Liver (tissue), 9 donors: ENCODE results near the gene NEIL3. TPM values are rescaled to one million over a fixed set of nuclear protein-coding genes. Genes with fewer than 3 reads are reported as not detected.

Source experiments
- DNase-seq: peaks from one replicate; pipeline ENCODE4 v3.0.0-alpha.2; 2017; ENCODE audit warnings: low spot score
- H3K27ac ChIP-seq, 2 donors: one replicate each; pipeline ENCODE4 v1.7.0; 2013; ENCODE audit warnings: inconsistent platforms in 2 of 2, low read length in 2 of 2, control low read depth in 1 of 2, low read depth in 1 of 2, mild to moderate bottlenecking in 1 of 2
- H3K27me3 ChIP-seq, 4 donors: one replicate each; pipeline versions ENCODE4 v1.6.1 to v1.7.0; 2013; ENCODE audit warnings: low read length in 3 of 4, inconsistent platforms in 1 of 4, mild to moderate bottlenecking in 1 of 4, moderate library complexity in 1 of 4; ENCODE audit not compliant: control insufficient read depth in 4 of 4, insufficient read depth in 4 of 4
- H3K36me3 ChIP-seq, 4 donors: one replicate each; pipeline versions ENCODE4 v1.6.1 to v1.7.0; 2013; ENCODE audit warnings: low read length in 3 of 4, mild to moderate bottlenecking in 3 of 4, low read depth in 1 of 4, moderate library complexity in 1 of 4; ENCODE audit not compliant: control insufficient read depth in 4 of 4, insufficient read depth in 3 of 4
- H3K4me1 ChIP-seq, 4 donors: one replicate each; pipeline versions ENCODE4 v1.6.1 to v1.7.0; 2013; ENCODE audit warnings: low read length in 3 of 4, mild to moderate bottlenecking in 3 of 4, moderate library complexity in 1 of 4; ENCODE audit not compliant: control insufficient read depth in 4 of 4, insufficient read depth in 4 of 4
- H3K4me3 ChIP-seq, 3 donors: one replicate each; pipeline versions ENCODE4 v1.6.1 to v1.7.0; 2013; ENCODE audit warnings: low read length in 3 of 3, control low read depth in 1 of 3, low read depth in 1 of 3, mild to moderate bottlenecking in 1 of 3
- H3K9ac ChIP-seq, 2 donors: one replicate each; pipeline ENCODE4 v1.7.0; 2013; ENCODE audit warnings: low read length in 2 of 2, mild to moderate bottlenecking in 2 of 2, moderate library complexity in 2 of 2, control low read depth in 1 of 2, low read depth in 1 of 2
- H3K9me3 ChIP-seq, 4 donors: one replicate each; pipeline versions ENCODE4 v1.6.1 to v1.7.0; 2013; ENCODE audit warnings: low read length in 3 of 4; ENCODE audit not compliant: control insufficient read depth in 4 of 4
- ATF3 ChIP-seq: IDR thresholded peaks from 2 replicates; pipeline ENCODE4 v1.6.1; 2016; ENCODE audit warnings: antibody characterized with exemption
- CTCF ChIP-seq: fragments of 150-350 bp; IDR thresholded peaks from 2 replicates; pipeline ENCODE4 v1.5.1; 2017; ENCODE audit warnings: improper control_type of control experiment, low read depth, low read length; ENCODE audit not compliant: missing input control
- EGR1 ChIP-seq, 2 donors: IDR thresholded peaks; 2 replicates each; pipeline ENCODE4 v1.6.1; 2016 to 2018; ENCODE audit warnings: antibody characterized with exemption in 2 of 2, low read depth in 2 of 2
- FOXA1 ChIP-seq: IDR thresholded peaks from 2 replicates; pipeline ENCODE4 v1.6.1; 2016; ENCODE audit warnings: antibody characterized with exemption
- FOXA2 ChIP-seq: IDR thresholded peaks from 2 replicates; pipeline ENCODE4 v1.6.1; 2016; ENCODE audit warnings: antibody characterized with exemption
- GABPA ChIP-seq, 2 donors: IDR thresholded peaks in 1 of 2; conservative IDR thresholded peaks in 1 of 2; 2 replicates each; pipeline ENCODE4 v1.6.1; 2016; ENCODE audit warnings: antibody characterized with exemption in 2 of 2, mild to moderate bottlenecking in 1 of 2, moderate library complexity in 1 of 2
- HNF4A ChIP-seq, 2 donors: conservative IDR thresholded peaks; 2 replicates each; pipeline ENCODE4 v1.6.1; 2016; ENCODE audit warnings: antibody characterized with exemption in 2 of 2, mild to moderate bottlenecking in 2 of 2
- HNF4G ChIP-seq: IDR thresholded peaks from 2 replicates; pipeline ENCODE4 v1.6.1; 2016; ENCODE audit warnings: antibody characterized with exemption
- JUND ChIP-seq, 2 donors: IDR thresholded peaks; 2 replicates each; pipeline ENCODE4 v1.6.1; 2016; ENCODE audit warnings: antibody characterized with exemption in 2 of 2
- NR2F2 ChIP-seq: IDR thresholded peaks from 2 replicates; pipeline ENCODE4 v1.6.1; 2016; ENCODE audit warnings: antibody characterized with exemption
- RAD21 ChIP-seq, 2 donors: IDR thresholded peaks; 2 replicates each; pipeline ENCODE4 v1.6.1; 2016; ENCODE audit warnings: antibody characterized with exemption in 2 of 2, mild to moderate bottlenecking in 2 of 2
- RXRA ChIP-seq, 2 donors: IDR thresholded peaks; 2 replicates each; pipeline ENCODE4 v1.6.1; 2017 to 2018; ENCODE audit warnings: antibody characterized with exemption in 2 of 2, mild to moderate bottlenecking in 1 of 2
- SP1 ChIP-seq: IDR thresholded peaks from 2 replicates; pipeline ENCODE4 v1.6.1; 2018; ENCODE audit warnings: antibody characterized with exemption, mild to moderate bottlenecking
- TAF1 ChIP-seq: conservative IDR thresholded peaks from 2 replicates; pipeline ENCODE4 v1.6.1; 2016; ENCODE audit warnings: antibody characterized with exemption, mild to moderate bottlenecking
- YY1 ChIP-seq: IDR thresholded peaks from 2 replicates; pipeline ENCODE4 v1.6.1; 2016; ENCODE audit warnings: antibody characterized with exemption, mild to moderate bottlenecking
- ZBTB33 ChIP-seq: IDR thresholded peaks from 2 replicates; pipeline ENCODE4 v1.6.1; 2016; ENCODE audit warnings: antibody characterized with exemption
- WGBS: extraction: QIAGEN DNeasy Blood & Tissue Kit; methylation state at CpG from one replicate; pipeline ENCODE4 v1.1.7; 2013; 5-methylcytosine and 5-hydroxymethylcytosine counted together
- polyA plus RNA-seq, 2 donors: library from polyadenylated mRNA; stranded (reverse) in 1 of 2; unstranded in 1 of 2; fragments of 200-250 nt in 1 of 2; fragments of >200 nt in 1 of 2; fragmentation: Nextera tagmentation in 1 of 2; extraction: Ambion mirVana in 1 of 2; gene quantifications; one replicate each; pipeline versions ENCODE4 v1.2.1 to v1.2.3, GENCODE V29; 2013 to 2015
- total RNA-seq, 2 donors: library from RNA; depleted of rRNA; stranded (reverse); fragments of >200 nt; gene quantifications; one replicate each; pipeline ENCODE4 v1.2.3, GENCODE V29; 2014
- TF ChIP-seq, protein P1 (sequence below): IDR thresholded peaks from 2 replicates; pipeline ENCODE4 v1.6.1; 2016; ENCODE audit warnings: antibody characterized with exemption
- TF ChIP-seq, protein P2 (sequence below): IDR thresholded peaks from 2 replicates; pipeline ENCODE4 v1.6.1; 2016; ENCODE audit warnings: antibody characterized with exemption, mild to moderate bottlenecking
- donor health status: healthy.
- donor health status: healthy.
- donor health status: healthy.
- donor health status: healthy.
- donor health status: healthy.

The NEIL3 gene
- total and polyA plus RNA-seq, 4 donors = 0.07 to 11.0 (median 0.19) TPM

DNA sequence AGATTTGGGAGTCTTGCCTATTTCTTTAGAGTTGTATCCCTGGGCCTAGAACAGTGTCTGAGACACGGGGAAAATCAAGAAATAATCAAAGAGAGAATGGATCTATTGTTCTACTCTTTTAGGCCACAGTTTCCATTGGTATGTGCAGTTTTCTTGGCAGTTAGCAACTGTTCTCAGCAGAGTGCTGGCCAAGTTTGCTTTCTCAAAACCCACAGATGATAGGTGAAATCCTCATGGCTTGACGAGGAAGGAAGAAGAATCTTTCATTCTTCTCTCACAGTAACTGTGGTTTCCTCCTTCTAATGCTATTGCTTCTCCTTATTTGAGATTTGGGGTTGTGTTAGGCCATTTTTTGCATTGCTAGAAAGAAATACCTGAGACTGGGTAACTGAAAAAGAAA is 90.4 kb downstream of the NEIL3 start:
- 88% methylated on average over 2 of the region's 2 CpGs for WGBS
- Histone ChIP-seq H3K36me3 (no peaks in the 10 kb centered on the region), H3K9me3 (no peaks in the 10 kb centered on the region), H3K9ac (no peak overlapping the region), H3K4me1 (no peaks in the 10 kb centered on the region), H3K27me3 (no peaks in the 10 kb centered on the region), H3K4me3 (no peak overlapping the region), H3K27ac (no peak overlapping the region)
- DNase-seq = no peak
- TF ChIP-seq SP1 (no peak), TAF1 (no peak), JUND (IDR thresholded peaks at IDR 0.05) (no peak), RAD21 (IDR thresholded peaks at IDR 0.05) (no peak), GABPA (IDR thresholded peaks at IDR 0.05 in 1 of 2, conservative IDR thresholded peaks at IDR 0.05 in 1 of 2) (no peak), RXRA (IDR thresholded peaks at IDR 0.05) (no peak), HNF4G (no peak), CTCF (no peak), YY1 (no peak), FOXA2 (no peak), ATF3 (no peak), EGR1 (IDR thresholded peaks at IDR 0.05; ENCODE audit: low read depth in 2 of 2) (no peak), HNF4A (conservative IDR thresholded peaks at IDR 0.05) (no peak), ZBTB33 (no peak), FOXA1 (no peak), NR2F2 (no peak)
- TF ChIP-seq, protein P1, sequence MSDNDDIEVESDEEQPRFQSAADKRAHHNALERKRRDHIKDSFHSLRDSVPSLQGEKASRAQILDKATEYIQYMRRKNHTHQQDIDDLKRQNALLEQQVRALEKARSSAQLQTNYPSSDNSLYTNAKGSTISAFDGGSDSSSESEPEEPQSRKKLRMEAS = no peak
- TF ChIP-seq, protein P2, sequence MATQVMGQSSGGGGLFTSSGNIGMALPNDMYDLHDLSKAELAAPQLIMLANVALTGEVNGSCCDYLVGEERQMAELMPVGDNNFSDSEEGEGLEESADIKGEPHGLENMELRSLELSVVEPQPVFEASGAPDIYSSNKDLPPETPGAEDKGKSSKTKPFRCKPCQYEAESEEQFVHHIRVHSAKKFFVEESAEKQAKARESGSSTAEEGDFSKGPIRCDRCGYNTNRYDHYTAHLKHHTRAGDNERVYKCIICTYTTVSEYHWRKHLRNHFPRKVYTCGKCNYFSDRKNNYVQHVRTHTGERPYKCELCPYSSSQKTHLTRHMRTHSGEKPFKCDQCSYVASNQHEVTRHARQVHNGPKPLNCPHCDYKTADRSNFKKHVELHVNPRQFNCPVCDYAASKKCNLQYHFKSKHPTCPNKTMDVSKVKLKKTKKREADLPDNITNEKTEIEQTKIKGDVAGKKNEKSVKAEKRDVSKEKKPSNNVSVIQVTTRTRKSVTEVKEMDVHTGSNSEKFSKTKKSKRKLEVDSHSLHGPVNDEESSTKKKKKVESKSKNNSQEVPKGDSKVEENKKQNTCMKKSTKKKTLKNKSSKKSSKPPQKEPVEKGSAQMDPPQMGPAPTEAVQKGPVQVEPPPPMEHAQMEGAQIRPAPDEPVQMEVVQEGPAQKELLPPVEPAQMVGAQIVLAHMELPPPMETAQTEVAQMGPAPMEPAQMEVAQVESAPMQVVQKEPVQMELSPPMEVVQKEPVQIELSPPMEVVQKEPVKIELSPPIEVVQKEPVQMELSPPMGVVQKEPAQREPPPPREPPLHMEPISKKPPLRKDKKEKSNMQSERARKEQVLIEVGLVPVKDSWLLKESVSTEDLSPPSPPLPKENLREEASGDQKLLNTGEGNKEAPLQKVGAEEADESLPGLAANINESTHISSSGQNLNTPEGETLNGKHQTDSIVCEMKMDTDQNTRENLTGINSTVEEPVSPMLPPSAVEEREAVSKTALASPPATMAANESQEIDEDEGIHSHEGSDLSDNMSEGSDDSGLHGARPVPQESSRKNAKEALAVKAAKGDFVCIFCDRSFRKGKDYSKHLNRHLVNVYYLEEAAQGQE = no peak
